ENCODE results near the gene F2. TPM values are rescaled to one million over a fixed set of nuclear protein-coding genes. Genes with fewer than 3 reads are reported as not detected.

Gene F2
- total RNA-seq, 2 experiments from 2014 or later = not detected

DNA sequence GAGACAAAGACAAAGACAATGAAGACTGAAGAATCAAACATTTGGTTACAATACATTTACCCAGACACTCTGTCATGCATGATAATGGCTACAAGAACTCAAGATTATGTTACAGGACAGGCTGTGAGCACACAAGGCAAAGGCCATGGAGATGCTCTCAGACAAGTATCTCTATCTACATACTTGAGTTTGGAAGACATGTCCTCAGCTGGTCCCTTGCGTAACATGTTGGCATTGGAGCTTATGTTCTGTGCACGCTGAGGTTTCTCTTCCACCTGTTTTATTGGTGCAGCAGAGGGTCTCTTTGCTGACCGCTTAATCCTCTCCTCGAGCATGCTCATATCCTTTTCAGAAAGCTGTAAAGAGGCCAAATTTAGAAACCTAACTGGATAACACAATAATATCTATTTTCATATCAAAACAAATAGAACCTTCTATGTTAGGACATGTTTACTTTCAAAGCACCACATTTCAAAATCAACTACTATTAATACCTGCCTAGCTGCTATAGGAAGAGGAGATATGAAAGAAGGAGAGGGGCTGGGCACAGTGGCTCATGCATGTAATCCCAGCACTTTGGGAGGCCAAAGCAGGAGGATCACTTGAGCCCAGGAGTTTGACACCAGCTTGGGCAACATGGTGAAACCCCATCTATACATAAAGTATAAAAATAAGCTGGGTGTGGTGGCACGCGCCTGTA is 41.6 kb downstream of the F2 start:
- no peak overlapping the region for H3K27ac Mint-ChIP-seq
- no peaks in the 10 kb centered on the region for H3K9me3 Mint-ChIP-seq (ENCODE audit: low read depth)
- intact Hi-C loops (cut with DNase I, micrococcal nuclease) = no loop called here
- no peak for DNase-seq
- H3K27me3 Mint-ChIP-seq = no peaks in the 10 kb centered on the region
- no peak for ATAC-seq
- no peak overlapping the region for H3K4me3 Mint-ChIP-seq
- no peaks in the 10 kb centered on the region for H3K4me1 Mint-ChIP-seq
- ChIA-PET POLR2A (no interaction called here), CTCF (interaction anchor here (0.9 kb wide), 1 partner anchor 22 kb away, joined by 3 read pairs; no protein-coding TSS in a partner anchor)
- H3K36me3 Mint-ChIP-seq (ENCODE audit: low read depth) = peaks cover 49% of the 10 kb centered on the region

DNA sequence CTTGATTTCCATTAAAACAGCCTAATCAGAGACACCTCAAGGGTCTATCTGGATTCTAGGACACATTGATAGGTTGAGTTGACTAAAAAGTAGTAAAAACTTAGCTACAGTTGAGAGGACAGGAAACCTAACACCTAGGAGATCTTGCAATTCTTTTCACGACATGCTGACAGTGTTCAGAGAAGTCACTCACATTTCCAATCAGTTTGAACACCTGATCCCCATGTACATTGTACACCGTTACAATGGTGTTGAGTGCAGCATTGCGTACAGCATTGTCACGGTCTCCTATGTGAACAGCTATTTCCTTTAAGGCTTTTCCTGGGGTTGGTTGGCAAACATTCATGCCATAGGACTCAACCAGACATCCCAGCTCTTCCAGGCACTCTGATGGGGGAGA is 42.8 kb downstream of the F2 start:
- H3K36me3 Mint-ChIP-seq (ENCODE audit: low read depth) = peaks cover 45% of the 10 kb centered on the region
- H3K27me3 Mint-ChIP-seq = no peaks in the 10 kb centered on the region
- no peak overlapping the region for H3K4me3 Mint-ChIP-seq
- DNase-seq = no peak
- no peak for ATAC-seq
- intact Hi-C loops (cut with DNase I, micrococcal nuclease) = no loop called here
- no peaks in the 10 kb centered on the region for H3K4me1 Mint-ChIP-seq
- H3K27ac Mint-ChIP-seq = no peak overlapping the region
- ChIA-PET POLR2A (interaction anchor here (0.6 kb wide), 1 partner anchor 23 kb away, joined by 3 read pairs; no protein-coding TSS in a partner anchor), CTCF (interaction anchor here (0.6 kb wide), 1 partner anchor 400 kb away, joined by 3 read pairs; no protein-coding TSS in a partner anchor)
- H3K9me3 Mint-ChIP-seq (ENCODE audit: low read depth) = no peaks in the 10 kb centered on the region

DNA sequence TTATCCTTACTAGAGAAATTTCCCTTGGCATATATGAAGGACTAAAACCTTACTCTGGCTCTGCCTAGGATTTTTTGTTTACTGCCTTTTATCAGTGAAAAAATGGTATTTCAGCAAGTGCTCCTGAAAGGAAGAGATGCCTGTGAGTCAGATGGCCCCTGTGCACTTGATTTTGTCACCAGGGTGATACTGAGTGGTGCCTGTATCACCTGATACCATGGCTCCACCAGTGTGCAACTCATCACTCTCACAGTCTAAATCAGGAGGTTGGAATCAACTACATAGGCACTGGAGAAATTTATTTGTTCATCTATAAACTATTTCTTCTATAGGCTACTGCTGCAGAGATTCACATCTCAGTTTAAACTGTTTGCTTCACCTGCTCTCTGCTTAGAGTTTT is 43.2 kb downstream of the F2 start:
- POLR2A ChIA-PET = no interaction called here
- Mint-ChIP-seq H3K4me3 (no peak overlapping the region), H3K27me3 (no peaks in the 10 kb centered on the region), H3K9me3 (ENCODE audit: low read depth) (no peaks in the 10 kb centered on the region), H3K36me3 (ENCODE audit: low read depth) (peaks cover 45% of the 10 kb centered on the region), H3K27ac (no peak overlapping the region), H3K4me1 (no peaks in the 10 kb centered on the region)
- DNase-seq (no peak), ATAC-seq (no peak)
- CTCF ChIA-PET = no interaction called here
- intact Hi-C loops (cut with DNase I, micrococcal nuclease) = no loop called here

DNA sequence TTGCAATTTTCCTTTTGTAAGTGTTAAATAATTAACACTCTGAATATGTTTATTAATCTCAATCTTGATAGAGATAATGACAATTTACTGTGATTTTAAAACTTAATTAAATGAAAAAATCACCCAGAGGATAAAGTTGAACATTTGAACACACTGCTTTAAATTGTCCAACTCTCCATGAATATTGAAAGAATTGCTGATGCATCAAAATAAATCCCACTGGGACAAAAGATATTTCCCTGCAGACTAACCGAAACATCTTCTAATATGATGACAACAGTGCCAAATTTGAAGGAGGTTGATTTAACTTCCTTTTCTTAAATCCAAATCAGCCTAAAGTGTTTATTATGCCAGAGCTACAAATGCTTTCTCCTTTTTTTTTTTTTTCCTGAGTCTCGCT is 47.6 kb downstream of the F2 start:
- ChIA-PET POLR2A (interaction anchor here (0.6 kb wide), 2 partner anchors 36 to 173 kb away, joined by 3 to 6 read pairs; partner anchors contain the start of gene AMBRA1), CTCF (no interaction called here)
- no peak overlapping the region for H3K4me3 Mint-ChIP-seq
- H3K4me1 Mint-ChIP-seq = no peaks in the 10 kb centered on the region
- DNase-seq (no peak), ATAC-seq (no peak)
- H3K27ac Mint-ChIP-seq = no peak overlapping the region
- H3K36me3 Mint-ChIP-seq (ENCODE audit: low read depth) = peaks cover 45% of the 10 kb centered on the region
- no peaks in the 10 kb centered on the region for H3K27me3 Mint-ChIP-seq
- no peaks in the 10 kb centered on the region for H3K9me3 Mint-ChIP-seq (ENCODE audit: low read depth)
- intact Hi-C loops (cut with DNase I, micrococcal nuclease) = no loop called here

DNA sequence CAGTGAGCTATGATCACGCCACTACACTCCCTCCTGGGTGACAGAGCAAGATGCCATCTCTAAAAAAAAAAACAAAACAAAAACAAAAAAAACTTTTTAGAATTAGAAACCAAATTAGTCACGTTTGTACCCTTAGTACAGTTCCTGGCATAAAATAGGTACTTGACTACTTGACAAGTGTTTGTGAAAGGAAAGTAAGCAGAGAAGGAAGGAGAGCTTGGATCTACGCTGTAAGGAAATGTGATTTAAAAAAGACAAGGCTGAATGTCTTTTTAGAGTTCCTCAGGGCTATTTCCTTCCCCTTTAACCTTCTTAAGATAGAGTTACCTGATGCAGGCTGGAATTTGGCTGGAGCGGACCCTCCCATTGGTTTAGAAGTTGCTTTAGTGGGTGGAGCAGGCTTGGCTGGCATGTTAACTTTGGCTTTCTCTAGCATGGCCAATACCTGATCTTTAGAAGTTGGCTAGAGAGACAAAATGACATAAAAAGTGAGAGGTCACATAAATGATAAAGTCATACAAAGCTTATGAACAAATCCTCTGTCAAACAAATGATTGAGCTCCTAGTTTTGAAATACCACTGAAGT is 50.7 kb downstream of the F2 start:
- DNase-seq = no peak
- intact Hi-C loops (cut with DNase I, micrococcal nuclease) = loop anchor here in 1 of 2 experiments (10.0 kb wide), 1 partner anchor 855 kb away; no protein-coding TSS in a partner anchor
- no peaks in the 10 kb centered on the region for H3K9me3 Mint-ChIP-seq (ENCODE audit: low read depth)
- no peaks in the 10 kb centered on the region for H3K27me3 Mint-ChIP-seq
- H3K4me3 Mint-ChIP-seq = no peak overlapping the region
- ChIA-PET POLR2A (interaction anchor here (0.8 kb wide), 1 partner anchor 151 kb away, joined by 4 read pairs; no protein-coding TSS in a partner anchor), CTCF (interaction anchor here (0.5 to 0.8 kb wide), 2 partner anchors 75 to 1025 kb away, joined by 3 read pairs; no protein-coding TSS in a partner anchor)
- no peak overlapping the region for H3K27ac Mint-ChIP-seq
- ATAC-seq = no peak
- H3K4me1 Mint-ChIP-seq = no peaks in the 10 kb centered on the region
- H3K36me3 Mint-ChIP-seq (ENCODE audit: low read depth) = peaks cover 44% of the 10 kb centered on the region

DNA sequence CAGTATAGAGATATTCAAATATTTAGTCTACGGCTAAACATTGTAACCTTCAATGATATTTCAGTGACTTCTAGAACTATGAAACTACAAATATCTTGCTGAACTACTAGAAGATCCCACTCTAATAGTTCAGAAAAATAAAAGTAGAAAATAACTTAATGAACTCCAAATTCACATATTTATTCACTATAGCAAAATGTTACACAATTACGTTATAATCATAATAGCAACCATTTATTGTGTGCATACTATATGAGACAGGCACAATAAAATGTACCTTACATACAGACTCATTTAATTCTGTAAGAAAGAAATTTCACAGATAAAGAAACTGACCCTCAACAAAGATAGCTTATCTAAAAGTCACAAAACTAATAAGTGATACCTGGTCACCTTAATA is 57.9 kb downstream of the F2 start:
- Mint-ChIP-seq H3K9me3 (ENCODE audit: low read depth) (no peaks in the 10 kb centered on the region), H3K36me3 (ENCODE audit: low read depth) (peaks cover 58% of the 10 kb centered on the region), H3K27me3 (no peaks in the 10 kb centered on the region), H3K4me1 (no peaks in the 10 kb centered on the region), H3K4me3 (no peak overlapping the region), H3K27ac (no peak overlapping the region)
- CTCF ChIA-PET = no interaction called here
- POLR2A ChIA-PET = no interaction called here
- intact Hi-C loops (cut with DNase I, micrococcal nuclease) = loop anchor here in 1 of 2 experiments (10.0 kb wide), 1 partner anchor 848 kb away; no protein-coding TSS in a partner anchor
- no peak for DNase-seq
- no peak for ATAC-seq

DNA sequence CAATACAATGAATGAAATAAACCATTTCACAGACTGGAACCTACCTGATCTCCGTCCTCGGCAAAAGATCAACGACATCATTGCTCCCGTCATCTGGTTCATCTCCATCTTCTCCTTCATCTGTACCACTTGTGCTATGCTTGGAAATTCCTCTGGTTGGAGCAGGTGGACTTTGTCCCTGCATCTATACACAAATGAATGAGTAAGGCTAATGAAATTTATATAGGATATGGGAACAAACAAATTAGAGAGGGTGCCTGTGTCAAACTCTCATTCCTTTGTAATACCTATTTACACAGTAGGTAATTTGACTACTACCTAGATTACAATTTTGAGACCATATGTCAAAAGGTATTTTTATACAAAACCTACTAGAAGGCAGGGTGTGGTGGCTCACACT is 59.4 kb downstream of the F2 start:
- Mint-ChIP-seq H3K36me3 (ENCODE audit: low read depth) (peaks cover 51% of the 10 kb centered on the region), H3K4me1 (no peaks in the 10 kb centered on the region), H3K9me3 (ENCODE audit: low read depth) (no peaks in the 10 kb centered on the region), H3K27ac (no peak overlapping the region), H3K27me3 (no peaks in the 10 kb centered on the region), H3K4me3 (no peak overlapping the region)
- intact Hi-C loops (cut with DNase I, micrococcal nuclease) = loop anchor here in 1 of 2 experiments (10.0 kb wide), 1 partner anchor 846 kb away; no protein-coding TSS in a partner anchor
- ChIA-PET CTCF (no interaction called here), POLR2A (no interaction called here)
- no peak for DNase-seq
- no peak for ATAC-seq

Small RNA genes lying within 50 kb of the gene (microRNA-seq; reads per million reads assigned to microRNA genes)
- gene MIR5582 (ENCODE audit: borderline replicate concordance) = 10.9 reads per million, percentile 32 among the genes with 10 or more reads in this experiment

Other genes starting within 250 kb of the F2 start
- gene AMBRA1, start 125.2 kb upstream of the F2 start, total RNA-seq = 10 to 100 TPM; 24.8 to 26.4 TPM
- gene HARBI1, start 102.0 kb upstream of the F2 start, total RNA-seq = 1 to 10 TPM; 2.3 to 2.7 TPM
- 10 to 100 TPM; 39.4 to 56.4 TPM for gene ATG13, start 101.7 kb upstream of the F2 start, total RNA-seq
- 10 to 100 TPM; 40.2 to 50.0 TPM for gene ARHGAP1, start 18.6 kb upstream of the F2 start, total RNA-seq
- gene ZNF408, start 18.2 kb upstream of the F2 start, total RNA-seq = 1 to 10 TPM; 8.8 to 9.0 TPM
- gene CKAP5, start 127.1 kb downstream of the F2 start, total RNA-seq = 100 to 1,000 TPM; 166 to 183 TPM
- gene LRP4, start 199.3 kb downstream of the F2 start, total RNA-seq = under 1 TPM; 0.02 to 0.18 TPM
- gene CSTPP1, start 217.5 kb downstream of the F2 start, total RNA-seq = 10 to 100 TPM; 17.9 to 18.6 TPM